SU-DHL-6 (cell line): Measurements from ENCODE around the gene RBM33.
A peak's percentile ranks its signal among the peaks of the same experiment; 100 is the strongest.

ENCODE experiments used
- H2AFZ ChIP-seq: fragments of 200-600 bp; sonication (generic); 2 replicates; pipeline ENCODE4 v1.6.1; 2014; ENCODE audit warnings: low read depth, mild to moderate bottlenecking, moderate library complexity, mixed read lengths, antibody characterized with exemption, low read length; ENCODE audit not compliant: severe bottlenecking
- H3F3A ChIP-seq: fragments of 200-600 bp; shearing (Covaris generic); 2 replicates; pipeline ENCODE4 v1.6.0; 2016; ENCODE audit warnings: antibody characterized with exemption, mild to moderate bottlenecking; ENCODE audit not compliant: insufficient read depth
- H3K27ac ChIP-seq: fragments of 200-600 bp; sonication (generic); 2 replicates; pipeline ENCODE4 v1.5.1; 2016; ENCODE audit warnings: low read depth, mild to moderate bottlenecking, low read length, moderate library complexity, mixed read lengths
- H3K27me3 ChIP-seq: fragments of 200-600 bp; sonication (generic), shearing (Covaris generic); 2 replicates; pipeline ENCODE4 v1.6.0; 2014; ENCODE audit warnings: mild to moderate bottlenecking, low read length
- H3K36me3 ChIP-seq: fragments of 200-600 bp; sonication (generic); 2 replicates; pipeline ENCODE4 v1.6.1; 2014; ENCODE audit warnings: mild to moderate bottlenecking, low read length, mixed read lengths
- H3K4me2 ChIP-seq: fragments of 300-600, 200-600 bp; shearing (Covaris generic), sonication (generic); 2 replicates; pipeline ENCODE4 v1.6.0; 2014; ENCODE audit warnings: low read length, low read depth, mild to moderate bottlenecking; ENCODE audit not compliant: poor library complexity, severe bottlenecking
- H3K4me3 ChIP-seq: fragments of 200-600 bp; sonication (generic); 2 replicates; pipeline ENCODE4 v1.5.1; 2014; ENCODE audit warnings: antibody characterized with exemption, low read length, mild to moderate bottlenecking, mixed read lengths; ENCODE audit not compliant: insufficient read depth, poor library complexity, severe bottlenecking
- H3K79me2 ChIP-seq: fragments of 200-600 bp; sonication (generic); 2 replicates; pipeline ENCODE4 v1.6.1; 2014; ENCODE audit warnings: mild to moderate bottlenecking, low read length, moderate library complexity; ENCODE audit not compliant: insufficient read depth
- H3K9ac ChIP-seq: fragments of 200-600 bp; sonication (generic); 2 replicates; pipeline ENCODE4 v1.7.0; 2014; ENCODE audit warnings: mild to moderate bottlenecking, low read length
- H3K9me2 ChIP-seq: fragments of 200-600 bp; sonication (generic); replicated peaks from 2 replicates; pipeline ENCODE4 v1.6.1; 2014; ENCODE audit warnings: low read length; ENCODE audit not compliant: insufficient read depth
- H3K9me3 ChIP-seq: fragments of 200-600 bp; sonication (generic); 2 replicates; pipeline ENCODE4 v1.6.1; 2014; ENCODE audit warnings: low read length, mixed read lengths; ENCODE audit not compliant: insufficient read depth
- H4K20me1 ChIP-seq: fragments of 200-600 bp; sonication (generic); 2 replicates; pipeline ENCODE4 v1.6.1; 2014; ENCODE audit warnings: low read depth, mild to moderate bottlenecking, antibody characterized with exemption, low read length, moderate library complexity, mixed read lengths
- CTCF ChIP-seq: fragments of 200-600 bp; sonication (generic); IDR thresholded peaks from one replicate; pipeline ENCODE4 v1.5.1; 2017; ENCODE audit warnings: antibody characterized with exemption, mild to moderate bottlenecking, low read length, moderate library complexity; ENCODE audit not compliant: insufficient read depth, poor library complexity, severe bottlenecking
- EZH2phosphoT487 ChIP-seq: fragments of 200-600 bp; sonication (generic), shearing (Covaris generic); conservative IDR thresholded peaks from 2 replicates; pipeline ENCODE4 v1.6.1; 2018; ENCODE audit warnings: mild to moderate bottlenecking, antibody characterized with exemption, low read length, moderate library complexity, mixed read lengths

Gene RBM33

GRCh38 chr7:155648752-155649339 is 4.4 kb downstream of the RBM33 start:
- Histone ChIP-seq H3K27ac (no peak overlapping the region), H3F3A (no peaks in the 10 kb centered on the region; the same call in 1 of the 2 replicates), H4K20me1 (peaks cover 36% of the 10 kb centered on the region; the same call in 1 of the 2 replicates), H3K36me3 (peaks cover 37% of the 10 kb centered on the region), H3K9me3 (no peaks in the 10 kb centered on the region), H3K79me2 (peaks cover 93% of the 10 kb centered on the region), H3K4me2 (peak overlapping the region; percentile 6), H2AFZ (no peak overlapping the region), H3K9ac (no peak overlapping the region), H3K4me3 (no peak overlapping the region), H3K27me3 (no peaks in the 10 kb centered on the region), H3K9me2 (no peaks in the 10 kb centered on the region)
- no peak for TF ChIP-seq EZH2phosphoT487

GRCh38 chr7:155649588-155649987 is 5.1 kb downstream of the RBM33 start:
- Histone ChIP-seq H3K9ac (no peak overlapping the region), H3K9me2 (no peaks in the 10 kb centered on the region), H3K4me2 (peak overlapping the region; percentile 56), H3K27ac (no peak overlapping the region), H3K27me3 (no peaks in the 10 kb centered on the region), H4K20me1 (peaks cover 42% of the 10 kb centered on the region; the same call in 1 of the 2 replicates), H3K9me3 (no peaks in the 10 kb centered on the region), H3K79me2 (peaks cover 100% of the 10 kb centered on the region), H2AFZ (no peak overlapping the region), H3K36me3 (peaks cover 37% of the 10 kb centered on the region), H3F3A (no peaks in the 10 kb centered on the region; the same call in 1 of the 2 replicates), H3K4me3 (no peak overlapping the region)
- no peak for TF ChIP-seq CTCF
- no peak for TF ChIP-seq EZH2phosphoT487

GRCh38 chr7:155652156-155653114 is 8.0 kb downstream of the RBM33 start:
- no peak for TF ChIP-seq CTCF
- TF ChIP-seq EZH2phosphoT487: no peak
- H3K4me3 ChIP-seq: no peak overlapping the region
- H3K79me2 ChIP-seq: peaks cover 100% of the 10 kb centered on the region
- H3K9me3 ChIP-seq: no peaks in the 10 kb centered on the region
- H3K4me2 ChIP-seq: peak overlapping the region; percentile 56
- peaks cover 56% of the 10 kb centered on the region for H4K20me1 ChIP-seq
- H2AFZ ChIP-seq: no peak overlapping the region
- H3K9ac ChIP-seq: peak overlapping the region; percentile 4; the same call in 1 of the 2 replicates
- H3K27me3 ChIP-seq: no peaks in the 10 kb centered on the region
- H3K9me2 ChIP-seq: no peaks in the 10 kb centered on the region
- no peaks in the 10 kb centered on the region; the same call in 1 of the 2 replicates for H3F3A ChIP-seq
- peaks cover 23% of the 10 kb centered on the region for H3K36me3 ChIP-seq
- H3K27ac ChIP-seq: 0 out of 2 replicates have a peak overlapping the region, but pooled peaks have one; percentile 8
